IPS-18c (cell line): ENCODE measurements around the gene COG7.
"Not testable (repeated sequence)": the region's sequence is repeated elsewhere in the genome, so short reads cannot be mapped to it uniquely, and the experiment has no call there.

ENCODE experiments used
- H3K4me3 ChIP-seq: 2 replicates; pipeline ENCODE4 v1.7.0; 2013; ENCODE audit warnings: low read depth, mild to moderate bottlenecking, low read length, moderate library complexity; ENCODE audit not compliant: insufficient read depth
- H3K9me3 ChIP-seq: one replicate; pipeline ENCODE4 v1.6.1; 2013; ENCODE audit warnings: mild to moderate bottlenecking, low read length, moderate library complexity; ENCODE audit not compliant: control insufficient read depth, insufficient read depth

Gene COG7

DNA sequence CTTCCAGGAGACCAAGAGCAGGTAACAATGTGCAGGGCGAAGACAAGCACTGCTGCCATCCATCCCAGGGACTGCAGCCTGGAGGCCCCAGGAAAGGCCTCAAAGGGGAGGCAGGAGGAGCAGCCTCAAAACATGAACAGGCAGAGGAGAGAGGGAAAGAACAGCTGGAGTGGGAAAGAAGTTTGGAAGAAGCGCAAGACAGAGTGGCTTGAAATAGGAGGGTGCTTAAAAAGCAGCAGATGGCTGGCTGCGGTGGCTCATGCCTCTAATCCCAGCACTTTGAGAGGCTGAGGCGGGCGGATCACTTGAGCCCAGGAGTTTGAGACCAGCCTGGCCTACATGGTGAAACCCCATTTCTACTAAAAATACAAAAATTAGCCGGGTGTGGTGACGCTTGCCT is 52.5 kb downstream of the COG7 start:
- not testable (repeated sequence) for H3K9me3 ChIP-seq, H3K4me3 ChIP-seq

DNA sequence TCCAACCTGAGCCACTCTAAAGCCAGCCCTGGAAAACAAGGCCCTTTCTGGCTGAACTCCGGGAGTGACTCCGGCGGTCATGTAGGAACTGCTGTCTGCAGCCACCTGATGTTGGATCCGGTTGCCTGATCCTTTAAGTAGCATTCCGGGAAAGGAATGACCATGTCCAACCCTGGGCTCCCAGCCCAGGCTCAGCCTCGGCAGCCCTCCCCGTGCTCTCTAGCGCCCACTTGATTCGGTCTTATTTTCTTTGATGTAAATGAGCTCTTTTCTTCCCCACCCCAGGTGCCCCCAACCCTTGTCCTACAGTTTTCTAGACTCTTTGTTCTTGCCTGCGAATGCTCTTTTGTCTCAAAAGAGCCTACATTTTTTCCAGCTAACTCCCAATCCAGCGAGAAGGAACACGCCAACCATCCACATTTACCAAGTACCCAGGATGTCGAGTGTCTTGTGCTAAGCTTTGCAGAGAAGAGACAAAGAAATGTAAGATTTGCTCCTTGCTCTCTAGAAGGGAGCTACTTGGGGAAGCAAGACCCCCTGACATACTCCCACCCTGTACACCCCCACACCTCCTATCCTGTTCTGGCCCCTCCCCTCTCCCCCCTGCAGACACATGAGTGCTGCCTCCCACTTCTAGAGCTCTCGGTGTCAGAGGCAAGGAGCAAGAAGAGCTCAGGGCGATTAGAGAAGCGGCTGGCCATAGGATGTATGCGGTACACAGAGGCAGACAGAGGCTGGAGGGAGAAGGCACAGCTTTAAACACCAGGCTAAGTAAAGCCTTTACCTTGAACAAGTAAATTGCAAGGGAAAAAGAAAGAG is 53.8 kb downstream of the COG7 start:
- Histone ChIP-seq H3K4me3 (peak overlapping the region; percentile 26; the same call in 1 of the 2 replicates), H3K9me3 (no peaks in the 10 kb centered on the region)

- H3K9me3 ChIP-seq: no peaks in the 10 kb centered on the region
- no peak overlapping the region for H3K4me3 ChIP-seq
Measured at GRCh38 chr16:23397464-23397863, 55.5 kb downstream of the COG7 start.

- H3K4me3 ChIP-seq: no peak overlapping the region
- H3K9me3 ChIP-seq: no peaks in the 10 kb centered on the region
Measured at GRCh38 chr16:23395732-23396131, 57.3 kb downstream of the COG7 start.

DNA sequence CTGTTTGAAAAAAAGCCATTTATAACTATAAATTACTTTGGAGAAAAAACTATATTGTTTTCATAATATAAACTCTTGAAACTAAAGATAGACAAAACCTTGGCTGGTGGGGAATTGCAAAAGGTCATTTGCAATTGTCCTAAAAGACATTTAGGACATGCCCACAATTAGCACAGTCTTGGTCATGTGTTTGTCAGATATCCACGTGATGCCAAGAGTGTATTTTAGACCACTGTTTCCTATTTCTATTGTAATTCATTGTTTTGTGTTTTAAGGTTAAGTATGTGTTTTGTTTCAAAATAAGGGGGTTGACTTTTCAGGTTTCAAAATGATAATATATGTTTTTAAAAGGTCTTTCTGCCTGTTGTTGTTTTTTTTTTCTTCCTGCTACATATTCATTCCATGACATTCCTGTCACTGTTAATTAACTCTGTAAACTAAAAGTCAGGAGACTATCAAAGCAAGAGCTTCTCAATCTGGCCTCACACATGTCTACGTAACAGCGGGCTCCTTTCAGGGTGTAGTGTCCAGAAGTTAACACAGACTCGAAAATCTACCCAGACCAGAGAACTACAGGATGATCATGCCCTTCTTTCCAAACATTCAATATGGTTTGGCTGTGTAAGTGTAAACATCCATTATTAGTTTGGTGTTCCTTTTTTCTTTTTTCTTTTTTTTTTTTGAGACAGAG is 58.7 kb downstream of the COG7 start:
- Histone ChIP-seq H3K4me3 (no peak overlapping the region), H3K9me3 (peaks cover 2% of the 10 kb centered on the region)

- peaks cover 2% of the 10 kb centered on the region for H3K9me3 ChIP-seq
- no peak overlapping the region for H3K4me3 ChIP-seq
Measured at GRCh38 chr16:23392223-23392600, 60.8 kb downstream of the COG7 start.

- no peak overlapping the region for H3K4me3 ChIP-seq
Measured at GRCh38 chr16:23391381-23392222, 61.4 kb downstream of the COG7 start.

DNA sequence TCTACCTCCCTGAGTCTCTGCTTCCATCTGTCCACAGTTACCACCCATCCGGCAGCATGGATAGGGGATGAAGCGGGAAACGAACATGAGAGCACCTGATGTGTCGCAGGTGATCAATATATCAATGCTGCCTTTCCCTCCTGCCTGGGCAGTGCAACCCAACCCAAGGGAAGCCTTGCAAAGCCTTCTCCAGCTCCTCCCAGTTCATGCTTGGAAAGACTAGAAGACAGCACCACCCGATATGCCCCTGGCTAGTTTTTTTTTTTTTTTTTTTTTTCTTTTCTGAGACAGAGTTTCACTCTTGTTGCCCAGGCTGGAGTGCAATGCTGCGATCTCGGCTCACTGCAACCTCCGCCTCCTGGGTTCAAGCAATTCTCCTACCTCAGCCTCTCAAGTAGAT is 63.1 kb downstream of the COG7 start:
- not testable (repeated sequence) for H3K4me3 ChIP-seq, H3K9me3 ChIP-seq

More at GRCh38 chr16:23391381-23392222, 61.4 kb downstream of the COG7 start:
- H3K9me3 ChIP-seq: peaks cover 2% of the 10 kb centered on the region

DNA sequence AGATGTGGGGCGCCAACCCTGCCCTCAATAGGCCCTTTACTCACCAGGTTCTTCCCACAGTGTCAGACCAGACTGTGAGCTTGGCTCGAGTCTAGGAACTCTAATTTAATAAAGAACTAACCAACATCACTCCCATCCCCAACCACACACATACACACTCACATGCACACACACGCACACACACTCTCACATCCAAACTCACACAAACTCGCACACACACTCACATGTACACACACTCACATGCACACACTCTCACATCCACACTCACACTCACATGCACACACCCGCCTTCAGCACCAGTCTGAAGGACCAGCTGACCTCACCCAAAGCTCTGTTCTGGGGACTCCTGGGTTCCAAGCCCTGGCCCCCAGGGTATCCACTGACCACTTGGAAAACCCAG is 63.8 kb downstream of the COG7 start:
- peaks cover 2% of the 10 kb centered on the region for H3K9me3 ChIP-seq
- no peak overlapping the region for H3K4me3 ChIP-seq

DNA sequence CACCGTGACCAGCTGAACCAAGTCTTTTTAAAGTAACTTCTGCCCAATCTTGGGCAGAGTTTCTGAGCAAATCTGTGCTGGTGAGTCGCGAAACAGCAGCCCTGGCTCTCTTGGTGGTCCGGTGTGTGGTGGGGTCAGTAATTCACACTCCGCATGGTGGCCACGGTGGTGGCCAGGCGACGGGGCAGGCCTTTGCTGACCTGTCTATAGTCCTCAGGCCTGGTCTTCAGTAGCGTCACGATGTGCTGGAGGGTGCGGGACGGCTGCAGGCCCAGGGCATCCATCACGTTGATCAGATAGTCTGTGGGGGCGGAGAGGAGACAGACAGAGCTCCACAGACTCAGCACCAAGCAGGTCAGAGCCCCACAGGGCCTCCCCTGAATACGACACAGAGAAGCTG is 64.2 kb downstream of the COG7 start:
- H3K4me3 ChIP-seq: no peak overlapping the region
- H3K9me3 ChIP-seq: peaks cover 2% of the 10 kb centered on the region

- Histone ChIP-seq H3K9me3 (peaks cover 2% of the 10 kb centered on the region), H3K4me3 (no peak overlapping the region)
Measured at GRCh38 chr16:23387666-23388065, 65.3 kb downstream of the COG7 start.

- Histone ChIP-seq H3K9me3 (peaks cover 2% of the 10 kb centered on the region), H3K4me3 (no peak overlapping the region)
Measured at GRCh38 chr16:23385441-23385840, 67.5 kb downstream of the COG7 start.

- Histone ChIP-seq H3K4me3 (no peak overlapping the region), H3K9me3 (no peaks in the 10 kb centered on the region)
Measured at GRCh38 chr16:23384878-23385277, 68.1 kb downstream of the COG7 start.

GRCh38 chr16:23383881-23384280 is 69.1 kb downstream of the COG7 start:
- Histone ChIP-seq H3K4me3 (no peak overlapping the region), H3K9me3 (no peaks in the 10 kb centered on the region)

DNA sequence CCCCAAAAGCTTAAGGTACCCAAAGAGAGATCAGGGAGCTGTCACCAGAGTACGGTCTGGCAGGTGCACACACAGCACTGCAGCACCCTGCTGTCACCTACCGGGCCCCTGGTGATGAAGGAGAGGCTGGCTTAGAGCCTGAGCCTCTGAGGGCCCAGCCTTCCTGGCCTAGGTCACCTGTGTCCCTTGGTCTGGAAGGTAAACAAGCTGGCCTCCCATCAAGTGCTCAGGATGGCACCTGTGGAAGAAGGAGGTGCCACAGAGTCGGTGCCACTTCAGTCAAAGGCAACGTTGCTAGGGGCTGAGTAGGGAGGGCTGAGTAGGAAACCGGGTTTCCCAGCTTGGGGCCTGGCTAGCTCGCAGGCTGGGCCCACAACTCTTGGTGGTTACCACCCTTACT is 70.7 kb downstream of the COG7 start:
- Histone ChIP-seq H3K4me3 (no peak overlapping the region), H3K9me3 (no peaks in the 10 kb centered on the region)

GRCh38 chr16:23381702-23382101 is 71.3 kb downstream of the COG7 start:
- H3K9me3 ChIP-seq, H3K4me3 ChIP-seq: not testable (repeated sequence)

DNA sequence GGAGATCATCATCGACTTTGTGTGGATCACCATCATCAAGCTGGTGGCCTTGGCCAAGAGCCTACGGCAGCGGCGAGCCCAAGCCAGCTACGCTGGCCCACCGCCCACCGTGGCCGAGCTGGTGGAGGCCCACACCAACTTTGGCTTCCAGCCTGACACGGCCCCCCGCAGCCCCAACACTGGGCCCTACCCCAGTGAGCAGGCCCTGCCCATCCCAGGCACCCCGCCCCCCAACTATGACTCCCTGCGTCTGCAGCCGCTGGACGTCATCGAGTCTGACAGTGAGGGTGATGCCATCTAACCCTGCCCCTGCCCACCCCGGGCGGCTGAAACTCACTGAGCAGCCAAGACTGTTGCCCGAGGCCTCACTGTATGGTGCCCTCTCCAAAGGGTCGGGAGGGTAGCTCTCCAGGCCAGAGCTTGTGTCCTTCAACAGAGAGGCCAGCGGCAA is 72.5 kb downstream of the COG7 start:
- H3K9me3 ChIP-seq: no peaks in the 10 kb centered on the region

GRCh38 chr16:23379707-23380106 is 73.3 kb downstream of the COG7 start:
- Histone ChIP-seq H3K9me3 (no peaks in the 10 kb centered on the region), H3K4me3 (no peak overlapping the region)

More for the DNA sequence above, 72.5 kb downstream of the COG7 start:
- H3K4me3 ChIP-seq: no peak overlapping the region
